OCI-LY7 (cell line): ENCODE measurements around the gene RPS19BP1.

Source experiments
- CTCF ChIP-seq: fragments of 200-600 bp; sonication (generic); conservative IDR thresholded peaks from 2 replicates; pipeline ENCODE4 v1.5.1; 2014; ENCODE audit warnings: mild to moderate bottlenecking, antibody characterized with exemption, low read length, moderate library complexity, mixed read lengths
- EZH2phosphoT487 ChIP-seq: fragments of 200-600 bp; sonication (generic); IDR thresholded peaks from 2 replicates; pipeline ENCODE4 v1.6.1; 2018; ENCODE audit warnings: low read depth, borderline replicate concordance, mild to moderate bottlenecking, mixed run types, antibody characterized with exemption, low read length, moderate library complexity, mixed read lengths

- TF ChIP-seq CTCF (no peak), EZH2phosphoT487 (no peak)
Observed at GRCh38 chr22:39545386-39546365, 13.1 kb upstream of the RPS19BP1 start.
